ENCODE measurements around the gene ZCCHC14.

DNA sequence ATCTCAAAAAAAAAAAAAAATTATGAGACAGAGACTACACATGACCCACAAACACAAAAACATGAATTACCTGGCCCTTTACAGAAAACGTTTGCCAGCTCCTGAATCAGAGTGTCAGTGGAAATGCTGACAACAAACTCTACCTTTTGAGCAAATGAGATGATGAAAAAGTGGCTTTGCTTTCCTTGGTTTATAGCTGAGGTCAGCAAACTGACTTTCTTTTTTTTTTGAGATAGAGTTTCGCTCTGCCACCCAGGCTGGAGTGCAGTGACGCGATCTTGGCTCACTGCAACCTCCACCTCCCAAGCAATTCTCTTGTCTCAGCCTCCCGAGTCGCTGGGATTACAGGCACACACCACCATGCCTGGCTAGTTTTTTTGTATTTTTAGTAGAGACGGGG, 46.3 kb downstream of the ZCCHC14 start:
- TF ChIP-seq CEBPB (IDR thresholded peaks at IDR 0.05; ENCODE audit: low read depth, low read length), result no peak
- no peak for TF ChIP-seq KDM1A (IDR thresholded peaks at IDR 0.05; ENCODE audit: borderline replicate concordance, low read length)
- TF ChIP-seq EP300 (IDR thresholded peaks at IDR 0.05; ENCODE audit: borderline replicate concordance in 1 of 2, low read depth in 2 of 2, low read length in 2 of 2), result no peak
- no peak for TF ChIP-seq SRF (IDR thresholded peaks at IDR 0.05; ENCODE audit: low read depth, low read length)
- no peak for TF ChIP-seq POLR2A (IDR thresholded peaks at IDR 0.05; ENCODE audit: control extremely low read depth in 1 of 2, low read depth in 2 of 2, low read length in 2 of 2)
- TF ChIP-seq, protein P1, sequence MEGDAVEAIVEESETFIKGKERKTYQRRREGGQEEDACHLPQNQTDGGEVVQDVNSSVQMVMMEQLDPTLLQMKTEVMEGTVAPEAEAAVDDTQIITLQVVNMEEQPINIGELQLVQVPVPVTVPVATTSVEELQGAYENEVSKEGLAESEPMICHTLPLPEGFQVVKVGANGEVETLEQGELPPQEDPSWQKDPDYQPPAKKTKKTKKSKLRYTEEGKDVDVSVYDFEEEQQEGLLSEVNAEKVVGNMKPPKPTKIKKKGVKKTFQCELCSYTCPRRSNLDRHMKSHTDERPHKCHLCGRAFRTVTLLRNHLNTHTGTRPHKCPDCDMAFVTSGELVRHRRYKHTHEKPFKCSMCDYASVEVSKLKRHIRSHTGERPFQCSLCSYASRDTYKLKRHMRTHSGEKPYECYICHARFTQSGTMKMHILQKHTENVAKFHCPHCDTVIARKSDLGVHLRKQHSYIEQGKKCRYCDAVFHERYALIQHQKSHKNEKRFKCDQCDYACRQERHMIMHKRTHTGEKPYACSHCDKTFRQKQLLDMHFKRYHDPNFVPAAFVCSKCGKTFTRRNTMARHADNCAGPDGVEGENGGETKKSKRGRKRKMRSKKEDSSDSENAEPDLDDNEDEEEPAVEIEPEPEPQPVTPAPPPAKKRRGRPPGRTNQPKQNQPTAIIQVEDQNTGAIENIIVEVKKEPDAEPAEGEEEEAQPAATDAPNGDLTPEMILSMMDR (IDR thresholded peaks at IDR 0.05; ENCODE audit: control extremely low read depth in 1 of 3, insufficient read depth in 1 of 3, low read depth in 1 of 3, low read length in 3 of 3), result no peak
- no peak for TF ChIP-seq ASH2L (IDR thresholded peaks at IDR 0.05; ENCODE audit: low read length)
- TF ChIP-seq CHD2 (IDR thresholded peaks at IDR 0.05; ENCODE audit: low read length), result no peak
- no peak for TF ChIP-seq YY1 (IDR thresholded peaks at IDR 0.05; ENCODE audit: low read depth, low read length)
